Measurements from ENCODE around the gene SLC25A33.
"Not testable (repeated sequence)": the region's sequence is repeated elsewhere in the genome, so short reads cannot be mapped to it uniquely, and the experiment has no call there.

SLC25A33 gene

GRCh38 chr1:9602794-9603167, 63.5 kb downstream of the SLC25A33 start:
- DNase-seq: no peak

- no peak for DNase-seq
Observed at GRCh38 chr1:9603307-9603706, 64.0 kb downstream of the SLC25A33 start.

- DNase-seq: no peak
Observed at GRCh38 chr1:9603766-9604753, 64.8 kb downstream of the SLC25A33 start.

GRCh38 chr1:9604836-9605235, 65.6 kb downstream of the SLC25A33 start:
- peak; percentile 59 for DNase-seq

GRCh38 chr1:9605946-9606455, 66.7 kb downstream of the SLC25A33 start:
- DNase-seq: no peak

GRCh38 chr1:9606458-9606857, 67.2 kb downstream of the SLC25A33 start:
- no peak for DNase-seq

- no peak for DNase-seq
Observed at GRCh38 chr1:9606948-9607347, 67.7 kb downstream of the SLC25A33 start.

GRCh38 chr1:9607352-9607751, 68.1 kb downstream of the SLC25A33 start:
- no peak for DNase-seq

- no peak for DNase-seq
Observed at GRCh38 chr1:9609998-9610397, 70.7 kb downstream of the SLC25A33 start.

GRCh38 chr1:9610548-9610947, 71.3 kb downstream of the SLC25A33 start:
- no peak for DNase-seq

- no peak for DNase-seq
Observed at GRCh38 chr1:9611716-9612115, 72.5 kb downstream of the SLC25A33 start.

- DNase-seq: no peak
Observed at GRCh38 chr1:9612162-9612845, 73.0 kb downstream of the SLC25A33 start.

GRCh38 chr1:9612871-9613624, 73.8 kb downstream of the SLC25A33 start:
- DNase-seq: no peak

GRCh38 chr1:9613625-9614299, 74.5 kb downstream of the SLC25A33 start:
- DNase-seq: no peak

- peak; percentile 23 for DNase-seq
Observed at GRCh38 chr1:9615316-9616063, 76.2 kb downstream of the SLC25A33 start.

GRCh38 chr1:9618909-9619679, 79.8 kb downstream of the SLC25A33 start:
- DNase-seq: no peak

- no peak for DNase-seq
Observed at GRCh38 chr1:9621032-9621431, 81.8 kb downstream of the SLC25A33 start.

- DNase-seq: no peak
Observed at GRCh38 chr1:9624081-9624480, 84.8 kb downstream of the SLC25A33 start.

GRCh38 chr1:9625030-9625429, 85.8 kb downstream of the SLC25A33 start:
- DNase-seq: not testable (repeated sequence)

GRCh38 chr1:9626201-9626608, 86.9 kb downstream of the SLC25A33 start:
- DNase-seq: no peak
